HG03520 (cell line): ENCODE data around the gene CFAP74.

ENCODE experiments used
- ATAC-seq: cut with Tn5 transposase; IDR thresholded peaks from one replicate; pipeline ENCODE4 v1.9.1; 2021; ENCODE audit warnings: mild to moderate bottlenecking, moderate library complexity; ENCODE audit not compliant: unreplicated experiment

The CFAP74 gene

DNA sequence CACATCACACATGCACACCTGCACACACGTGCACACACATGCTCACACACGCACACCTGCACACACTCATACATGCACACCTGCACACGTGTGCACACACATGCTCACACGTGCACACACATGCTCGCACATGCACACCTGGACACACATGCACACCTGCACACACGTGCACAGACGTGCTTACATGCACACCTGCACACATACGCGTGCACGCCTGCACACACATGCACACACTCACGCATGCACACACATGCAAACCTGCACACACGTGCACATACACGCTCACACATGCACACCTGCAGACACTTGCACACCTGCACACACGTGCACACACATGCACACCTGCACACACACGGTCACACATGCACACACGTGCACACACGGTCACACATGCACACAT lies 32.6 kb downstream of the CFAP74 start:
- no peak for ATAC-seq

DNA sequence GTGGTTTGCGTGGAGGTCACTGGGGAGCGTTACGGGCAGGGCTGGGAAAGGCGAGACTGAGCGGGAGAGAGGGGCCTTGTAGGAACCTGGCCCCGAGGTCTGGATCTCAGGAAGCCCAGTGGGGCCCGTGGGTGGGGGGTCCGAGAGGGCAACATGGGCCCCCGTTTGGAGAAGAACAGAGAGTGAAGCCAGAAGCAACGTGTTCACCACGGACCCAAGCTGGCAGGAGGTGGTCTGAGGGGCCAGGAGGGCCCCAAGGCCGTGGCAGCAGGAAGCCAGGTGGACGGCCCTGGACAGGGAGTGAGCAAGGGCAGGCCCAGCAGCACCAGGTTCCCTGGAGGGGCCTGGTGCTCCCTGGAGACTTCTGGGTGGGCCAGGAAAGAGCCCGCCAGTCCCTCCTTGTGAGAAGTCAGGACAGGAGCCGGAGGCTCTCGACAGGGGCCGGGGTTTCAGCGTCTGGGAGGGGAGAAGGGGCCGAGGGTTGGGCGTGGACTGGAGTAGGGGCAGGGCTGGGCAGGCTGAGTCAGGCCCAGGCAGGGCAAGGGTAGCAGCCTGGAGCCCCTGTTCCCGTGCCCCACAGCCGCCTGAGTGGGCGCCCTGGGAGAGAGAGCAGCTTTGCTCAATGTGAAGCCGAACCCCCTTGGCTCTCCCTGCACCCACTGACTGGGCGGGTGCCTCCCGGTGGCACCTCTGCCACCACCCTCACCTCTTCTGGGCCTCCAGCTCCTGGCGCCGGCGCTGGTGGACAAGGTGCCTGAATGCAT lies 33.5 kb downstream of the CFAP74 start:
- no peak for ATAC-seq

DNA sequence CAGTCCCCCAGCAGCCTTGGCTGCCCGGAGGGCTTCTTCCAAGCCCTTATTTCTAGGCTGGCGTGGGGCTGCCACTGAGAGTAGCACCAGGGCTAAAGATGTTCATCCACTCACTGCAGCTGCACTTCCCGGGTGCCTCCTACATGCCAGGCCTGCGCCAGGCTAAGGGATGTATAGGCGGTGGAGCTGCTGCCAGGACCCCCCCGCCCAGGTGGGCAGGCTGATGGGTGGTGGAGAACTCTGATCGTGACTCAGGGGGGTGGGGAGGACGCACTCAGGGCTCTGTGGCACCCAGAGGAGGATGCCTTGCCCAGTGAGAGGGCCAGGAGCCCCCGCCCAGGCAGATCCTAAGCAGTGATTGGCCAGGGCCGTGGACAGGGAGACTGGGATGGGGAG lies 34.1 kb downstream of the CFAP74 start:
- no peak for ATAC-seq

DNA sequence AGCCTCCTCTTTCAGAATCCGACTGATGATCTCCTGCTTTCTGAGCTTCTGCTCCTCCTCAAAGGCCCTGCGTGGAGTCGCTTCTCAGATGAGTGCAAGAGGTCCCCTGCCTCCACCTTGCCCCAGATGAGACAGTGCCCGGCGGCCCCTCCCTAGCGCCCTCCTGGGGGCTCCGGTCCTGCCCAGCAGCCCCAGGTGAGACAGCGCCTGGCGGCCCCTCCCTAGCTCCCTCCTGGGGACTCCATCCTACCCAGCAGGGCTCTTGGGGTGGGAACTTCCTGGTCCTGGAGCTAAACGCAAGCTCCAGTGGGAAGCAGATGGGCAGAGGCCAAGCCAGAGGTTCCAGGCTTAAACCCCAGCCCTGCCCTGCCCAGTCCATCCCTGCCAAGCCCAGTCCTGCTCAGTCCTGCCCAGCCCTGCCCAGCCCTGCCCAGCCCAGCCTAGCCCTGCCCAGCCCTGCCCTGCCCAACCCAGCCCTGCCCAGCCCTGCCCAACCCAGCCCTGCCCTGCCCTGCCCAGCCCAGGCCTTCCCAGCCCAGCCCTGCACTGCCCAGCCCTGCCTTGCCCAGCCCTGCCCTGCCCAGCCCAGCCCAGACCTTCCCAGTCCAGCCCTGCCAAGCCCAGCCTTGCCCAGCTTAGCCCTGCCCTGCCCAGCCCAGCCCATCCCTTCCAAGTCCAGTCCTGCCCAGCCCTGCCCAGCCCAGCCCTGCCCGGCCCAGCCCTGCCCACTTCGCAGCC lies 34.6 kb downstream of the CFAP74 start:
- ATAC-seq, result no peak

DNA sequence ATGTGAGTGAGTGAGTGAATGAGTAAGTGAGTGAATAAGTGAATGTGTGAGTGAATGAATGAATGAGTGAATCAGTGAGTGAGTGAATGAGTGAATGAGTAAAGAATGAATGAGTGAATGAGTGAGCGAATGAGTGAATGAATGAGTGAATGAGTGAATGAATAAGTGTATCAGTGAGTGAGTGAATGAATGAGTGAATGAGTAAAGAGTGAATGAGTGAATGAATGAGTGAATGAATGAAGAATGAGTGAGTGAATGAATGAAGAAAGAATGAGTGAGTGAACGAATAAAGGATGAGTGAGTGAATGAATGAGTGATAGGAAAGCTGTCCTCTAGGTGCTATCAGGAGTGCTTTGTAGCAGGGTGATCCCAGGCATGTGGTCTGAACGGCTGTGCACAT lies 35.7 kb downstream of the CFAP74 start:
- ATAC-seq, result no peak

DNA sequence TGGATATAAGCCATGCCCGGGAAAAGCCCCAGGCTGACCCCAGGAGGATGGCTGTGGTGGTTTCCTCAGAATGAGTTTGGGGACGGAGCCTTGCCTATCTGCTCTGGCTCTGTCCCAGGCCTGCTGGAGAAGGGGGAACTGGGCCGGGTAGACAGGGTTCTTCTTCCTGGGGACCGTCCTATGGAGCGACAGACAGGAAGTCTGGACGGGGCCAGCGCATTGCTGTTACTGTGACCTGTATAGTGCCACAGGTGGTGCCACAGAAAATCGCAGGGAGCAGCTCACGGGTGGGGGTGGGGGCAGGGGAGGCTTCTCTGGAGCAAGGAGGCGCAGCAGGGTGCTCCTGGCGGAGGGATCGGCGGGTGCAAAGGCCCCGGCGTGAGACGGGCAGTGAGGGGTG lies 36.4 kb downstream of the CFAP74 start:
- no peak for ATAC-seq

DNA sequence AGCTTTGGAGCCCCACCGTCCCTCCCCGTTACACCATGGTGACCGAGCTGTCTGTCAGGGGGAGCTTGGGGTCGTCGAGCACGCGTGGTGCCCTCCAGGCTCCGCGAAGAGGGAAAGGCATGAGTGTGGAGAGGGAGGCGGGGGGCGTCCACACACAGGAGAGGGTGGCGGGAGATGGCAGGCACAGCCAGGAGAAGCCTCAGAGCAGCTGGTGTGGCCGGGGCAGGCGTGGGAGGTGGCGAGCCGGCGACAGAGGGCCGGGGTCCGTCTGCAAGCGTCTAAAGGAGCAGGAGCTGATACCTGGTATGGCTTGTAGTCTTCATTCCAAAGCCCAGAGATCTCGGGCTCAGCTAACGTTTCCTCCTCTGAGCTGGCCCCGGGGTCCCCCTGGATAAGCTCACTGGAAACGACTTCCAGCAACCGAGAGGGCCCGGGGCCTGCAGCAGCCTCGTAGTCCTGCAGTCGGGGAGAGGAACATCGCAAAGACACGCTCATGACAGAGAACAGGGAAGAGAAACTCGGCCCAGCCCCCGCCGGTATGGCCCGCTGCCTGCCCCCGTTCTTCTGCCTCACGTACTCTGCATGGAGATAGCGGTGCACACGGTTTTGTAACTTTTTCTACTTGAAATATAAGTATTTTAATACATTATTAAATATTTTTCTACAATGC lies 37.4 kb downstream of the CFAP74 start:
- ATAC-seq, result no peak

DNA sequence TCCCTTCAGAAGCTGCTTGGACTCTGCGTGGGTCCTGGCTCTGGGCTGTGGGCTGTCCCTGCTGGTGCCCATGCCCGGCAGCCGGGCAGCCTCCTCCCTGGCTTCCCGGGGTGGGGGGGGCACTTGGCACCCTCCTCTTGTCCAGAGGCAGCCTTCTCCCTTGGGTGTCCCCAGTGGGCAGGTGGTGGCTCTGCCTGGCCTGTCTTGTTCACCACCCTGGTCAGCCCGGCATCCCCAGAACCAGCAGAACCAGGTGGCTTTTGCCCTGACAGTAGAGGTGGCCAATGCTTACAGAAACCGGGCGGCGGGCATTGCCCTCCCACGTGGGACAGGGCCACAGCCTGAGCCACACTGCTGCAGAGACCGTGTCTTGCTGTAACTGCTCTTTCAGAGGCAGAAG lies 38.0 kb downstream of the CFAP74 start:
- no peak for ATAC-seq

DNA sequence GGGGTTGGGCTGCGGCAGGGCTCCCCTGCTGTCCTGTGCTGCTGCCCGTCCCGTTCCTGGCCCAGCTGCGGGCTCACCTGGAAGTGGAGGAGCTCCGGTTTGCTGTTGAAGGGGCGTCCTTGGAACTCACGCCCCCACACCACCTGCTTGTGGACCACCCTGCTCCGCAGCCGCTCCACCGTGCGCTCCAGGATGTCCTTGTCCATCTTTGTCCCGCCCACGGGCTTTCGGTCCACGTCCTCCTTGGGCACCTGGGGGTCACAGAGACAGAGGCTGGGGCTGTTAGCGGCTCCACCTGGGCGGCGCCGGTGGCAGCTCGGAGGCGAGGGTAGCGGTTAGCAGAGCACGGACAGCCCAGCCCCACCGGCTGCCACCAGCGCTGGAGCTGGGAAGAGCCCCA lies 38.8 kb downstream of the CFAP74 start:
- no peak for ATAC-seq

DNA sequence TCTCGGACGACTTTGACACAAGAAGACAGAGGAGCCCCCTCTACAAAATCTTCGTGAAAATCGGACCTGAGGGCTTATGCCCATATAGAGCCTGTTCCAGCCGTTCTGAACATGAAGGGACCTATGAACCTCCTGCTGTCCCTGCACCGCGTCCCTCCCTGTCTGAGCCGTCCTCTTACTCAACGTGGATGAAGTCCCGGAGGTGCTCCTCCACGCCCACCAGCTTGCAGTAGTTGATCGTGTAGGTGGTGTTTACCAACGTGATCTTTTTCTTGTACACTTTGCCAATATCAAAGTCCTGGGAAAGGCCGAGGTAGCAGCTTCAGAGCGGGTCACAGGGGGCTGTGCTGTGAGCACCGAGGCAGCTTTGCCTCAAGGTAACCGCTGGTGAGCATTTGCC lies 40.0 kb downstream of the CFAP74 start:
- ATAC-seq, result no peak

DNA sequence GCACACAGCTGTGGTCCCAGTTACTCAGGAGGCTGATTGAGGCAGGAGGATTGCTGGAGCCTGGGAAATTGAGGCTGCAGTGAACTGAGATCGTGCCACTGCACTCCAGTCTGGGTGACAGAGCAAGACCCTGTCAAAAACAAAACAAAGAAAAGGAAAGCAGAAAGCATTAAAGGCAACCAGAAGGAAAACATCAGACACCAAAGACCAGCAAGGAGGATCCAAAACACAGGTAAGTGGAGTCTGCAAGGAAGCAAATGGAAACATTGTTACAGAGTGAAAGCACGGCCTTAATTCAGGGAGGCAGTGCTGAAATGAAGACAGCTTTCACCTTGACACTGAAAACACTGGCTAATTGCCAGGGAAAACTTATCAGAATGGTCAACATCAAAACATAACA lies 40.8 kb downstream of the CFAP74 start:
- no peak for ATAC-seq

DNA sequence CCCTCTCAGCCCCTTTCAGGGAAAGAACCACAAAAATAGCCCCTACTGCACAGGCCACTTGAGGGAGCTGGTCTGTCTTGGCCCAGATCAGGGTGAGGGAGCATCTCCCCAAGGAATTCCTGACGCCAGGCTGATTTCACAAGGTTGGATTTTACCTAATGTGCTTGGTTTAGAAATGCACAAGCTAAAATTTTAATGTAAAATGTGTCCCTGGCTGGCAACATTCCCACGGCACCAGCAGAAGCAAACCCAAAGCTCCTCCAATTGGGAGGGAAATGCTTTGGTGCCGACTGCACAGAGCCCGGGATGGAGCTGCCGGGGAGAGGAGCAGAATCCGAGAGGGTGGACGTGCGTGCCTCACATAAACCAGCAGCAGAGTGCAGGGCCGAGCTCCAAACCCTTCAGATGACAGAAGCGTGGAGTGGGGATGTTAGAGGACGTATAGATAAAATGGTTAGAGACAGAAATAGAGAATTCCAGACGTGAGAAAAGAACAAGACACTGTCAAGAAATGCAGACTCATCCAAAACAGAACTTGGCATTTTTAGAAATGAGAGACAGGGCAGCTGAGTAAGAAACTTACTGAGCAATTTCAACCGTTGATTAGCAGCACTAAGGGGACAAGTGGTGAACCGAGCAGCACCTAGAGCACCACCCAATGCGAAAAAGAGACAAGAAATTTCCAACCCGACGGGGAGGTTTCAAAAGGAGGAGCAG lies 42.9 kb downstream of the CFAP74 start:
- no peak for ATAC-seq

DNA sequence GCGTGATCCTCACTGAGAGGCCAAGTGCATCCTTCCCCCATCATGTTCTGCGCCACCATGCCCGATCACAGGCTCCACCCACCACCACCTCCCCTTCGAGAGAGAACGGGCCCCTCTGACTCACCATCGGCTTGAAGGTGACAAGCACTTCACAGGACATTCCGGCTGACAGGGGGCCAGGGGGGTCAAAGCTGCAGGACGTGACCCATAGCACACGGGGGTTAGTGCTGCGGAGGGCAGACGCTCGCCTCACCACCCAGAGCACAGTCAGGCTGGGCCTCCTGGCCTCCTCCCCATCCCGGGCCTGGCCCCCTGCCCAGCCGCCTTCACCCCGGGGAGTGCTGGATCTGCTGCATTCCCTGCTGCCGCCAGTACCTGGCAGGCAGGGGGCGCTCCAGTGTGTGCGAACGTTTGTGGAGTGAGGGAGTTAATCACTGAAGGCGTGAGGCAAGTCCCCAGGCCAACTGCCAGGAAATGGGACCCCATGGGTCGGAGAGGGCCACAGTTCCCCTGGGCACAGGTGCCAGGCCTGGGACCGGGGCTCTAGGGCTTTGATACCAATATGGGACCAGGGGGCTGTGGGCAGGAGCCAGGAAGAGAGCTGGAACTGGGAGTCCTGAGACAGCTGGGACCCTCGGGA lies 43.6 kb downstream of the CFAP74 start:
- ATAC-seq, result no peak

DNA sequence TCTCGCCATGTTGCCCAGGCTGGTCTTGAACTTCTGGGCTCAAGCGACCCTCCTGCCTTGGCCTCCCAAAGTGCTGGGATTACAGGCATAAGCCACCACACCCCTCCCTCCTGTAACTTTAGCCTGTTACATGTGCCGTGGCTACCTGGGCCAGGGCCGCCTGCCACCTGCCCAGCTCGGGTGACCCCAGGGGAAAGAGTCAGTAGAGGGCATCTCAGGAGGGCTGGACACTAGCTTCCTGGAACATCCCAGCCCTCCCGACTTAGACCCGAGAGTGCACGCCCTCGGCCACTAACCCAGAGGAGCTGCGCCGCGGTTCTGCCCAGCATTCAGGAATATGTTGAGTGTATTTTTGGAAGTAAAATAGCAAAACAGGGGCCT lies 44.1 kb downstream of the CFAP74 start:
- no peak for ATAC-seq

DNA sequence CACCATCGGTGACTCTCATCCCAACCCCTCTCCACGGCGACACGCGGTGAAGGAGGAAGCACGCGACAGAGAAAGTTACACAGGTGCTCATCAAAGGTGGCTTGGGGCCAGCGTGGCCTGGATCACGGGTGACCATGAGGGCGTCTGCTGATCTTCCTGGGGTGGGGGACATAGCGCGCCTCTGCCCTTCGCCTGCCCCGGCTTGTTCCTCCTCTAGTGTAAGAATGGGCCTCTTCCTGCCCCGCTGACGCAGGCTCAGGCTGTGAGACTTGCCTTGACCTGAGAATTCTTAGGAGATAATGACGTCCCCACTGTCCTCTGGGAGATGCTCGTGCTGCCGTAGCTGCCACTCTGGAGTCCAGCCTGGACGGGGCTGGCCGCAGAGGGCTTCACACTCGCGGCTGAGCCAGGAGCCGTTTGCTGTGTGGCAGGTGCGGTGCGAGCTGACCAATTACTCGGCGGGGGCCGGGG lies 45.5 kb downstream of the CFAP74 start:
- ATAC-seq, result no peak

DNA sequence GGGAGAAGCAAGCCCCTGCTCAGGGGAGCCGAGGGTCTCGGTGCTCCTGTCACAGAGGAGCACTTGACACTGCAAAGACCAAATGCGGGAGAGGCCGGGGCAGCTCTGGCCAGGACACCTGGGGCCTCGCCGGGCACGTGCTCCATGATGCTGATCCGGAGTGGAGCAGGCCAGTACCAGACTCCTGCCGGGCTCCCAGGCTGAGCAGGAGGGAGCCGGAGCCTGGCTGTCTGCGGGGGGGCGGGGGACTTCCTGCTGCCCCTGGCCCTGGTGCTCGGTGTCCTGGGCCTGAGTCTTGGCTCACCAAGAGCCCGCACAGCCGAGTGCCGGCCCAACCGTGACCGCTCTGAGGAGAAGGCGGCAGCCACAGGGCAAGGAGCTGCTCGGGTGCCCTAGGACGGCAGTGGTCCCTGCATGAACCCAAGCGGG lies 46.0 kb downstream of the CFAP74 start:
- ATAC-seq, result no peak

DNA sequence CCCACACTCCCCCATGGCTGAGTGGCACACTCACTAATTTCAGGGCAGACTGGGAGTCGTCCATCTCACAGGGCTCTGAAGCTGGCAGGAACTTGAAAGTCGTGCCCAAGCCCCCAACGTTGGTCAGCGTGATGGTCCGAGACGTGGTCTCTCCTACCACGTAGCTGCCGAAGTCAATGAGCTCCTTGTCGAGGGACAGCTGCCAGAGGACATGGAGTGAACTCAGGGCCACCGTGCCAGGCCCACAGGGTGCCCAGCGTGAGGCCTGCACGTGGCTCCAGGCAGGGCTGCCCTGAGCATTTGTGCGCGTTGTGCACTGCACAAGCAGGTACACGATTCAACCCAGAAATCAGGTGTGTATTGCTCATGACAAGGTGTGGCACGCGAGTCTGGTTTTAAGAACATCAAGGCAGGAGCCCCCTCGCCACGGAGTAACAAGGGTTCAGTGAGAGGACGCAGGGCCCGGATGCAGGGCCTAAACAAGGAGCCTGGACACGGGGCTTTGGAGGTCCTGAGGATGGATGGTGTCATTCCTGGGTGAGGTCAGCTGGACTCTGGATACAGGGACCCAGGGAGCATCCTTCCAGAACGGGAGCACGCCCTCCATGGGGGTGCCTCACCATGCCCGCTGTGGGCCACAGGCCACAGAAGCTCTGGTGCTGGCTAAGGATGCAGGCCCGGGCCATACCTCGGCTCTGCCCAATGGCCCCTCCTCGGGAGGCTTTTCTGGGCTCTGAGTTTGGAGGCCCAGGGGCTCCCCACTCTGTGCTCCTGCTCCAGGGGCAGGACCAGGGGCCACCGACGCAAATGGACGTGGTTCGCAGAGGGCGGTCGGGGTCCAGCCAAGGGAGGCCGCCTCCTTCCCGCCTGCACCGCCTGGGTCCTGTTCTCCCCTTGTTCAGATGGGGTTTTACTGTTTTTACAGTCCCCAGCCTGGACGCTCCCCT lies 46.7 kb downstream of the CFAP74 start:
- ATAC-seq, result no peak

DNA sequence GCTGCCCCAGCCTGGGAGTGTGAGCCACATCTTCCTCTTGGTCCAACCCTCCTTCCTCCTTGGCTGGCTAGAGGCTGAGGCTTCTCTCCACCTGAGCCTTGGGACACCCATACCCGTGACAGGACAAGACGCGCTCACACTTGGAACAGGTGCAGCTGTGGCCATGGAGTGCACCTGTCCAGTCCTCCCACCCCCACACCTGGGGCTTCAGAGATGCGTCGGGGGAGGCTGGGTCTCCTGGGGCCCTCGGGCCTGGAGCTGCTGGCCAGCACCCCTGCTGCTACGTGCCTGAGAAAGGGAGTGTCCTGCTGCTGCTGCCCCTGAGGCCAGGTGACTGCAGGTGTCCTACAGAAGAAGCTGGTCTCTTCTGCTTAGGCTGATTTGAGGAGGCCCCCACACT lies 47.5 kb downstream of the CFAP74 start:
- ATAC-seq, result no peak

DNA sequence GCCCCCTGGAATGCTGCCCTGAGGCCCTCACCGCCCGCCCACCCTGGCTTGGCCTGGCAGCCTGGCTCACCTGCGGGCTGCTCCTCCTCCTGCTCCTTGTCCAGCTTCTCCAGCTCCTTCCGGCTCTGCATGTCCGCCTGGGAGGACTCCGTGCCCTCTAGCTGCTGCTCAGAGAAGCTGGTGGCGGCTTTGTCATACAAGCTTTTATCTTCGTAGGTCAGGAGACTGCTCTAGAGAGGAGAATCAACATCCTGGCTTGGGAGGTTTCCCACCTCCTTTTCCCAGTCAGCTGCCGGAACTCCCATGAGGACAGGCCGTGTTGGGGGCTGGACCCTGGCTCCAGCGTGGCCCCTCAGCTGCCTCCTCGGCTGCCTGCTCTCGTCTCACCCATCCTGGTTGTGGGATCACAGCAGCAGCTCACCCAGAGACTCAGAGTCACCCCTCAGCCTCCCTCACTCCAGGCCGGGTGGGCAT lies 47.9 kb downstream of the CFAP74 start:
- ATAC-seq, result no peak
